B cell (primary cell): ENCODE data around the gene DYRK4. TPM values are rescaled to one million over a fixed set of nuclear protein-coding genes. Genes with fewer than 3 reads are reported as not detected.

Source experiments
- ATAC-seq: fragments of 200-7000 bp; cut with Tn5 transposase; one replicate; pipeline ENCODE4 v1.10.0; 2021; ENCODE audit warnings: low read depth, mild to moderate bottlenecking, moderate number of reproducible peaks, moderate library complexity
- CTCF ChIA-PET: fragments of 350-600 bp; sonication (Branson Sonifier 250); formaldehyde crosslinking; loops from one replicate; lab custom pipeline; 2021; ENCODE audit warnings: antibody characterized with exemption, inconsistent platforms; lab: Charles Lee
- POLR2A ChIA-PET: fragments of 350-600 bp; sonication (Branson Sonifier 250); formaldehyde crosslinking; loops from one replicate; lab custom pipeline; 2021; ENCODE audit warnings: antibody characterized with exemption; lab: Charles Lee
- DNase-seq: peaks from one replicate; pipeline ENCODE4 v3.0.0; 2013
- H2AFZ ChIP-seq: 2 replicates; pipeline ENCODE4 v1.6.1; 2012; ENCODE audit warnings: mild to moderate bottlenecking, low read depth, low read length; ENCODE audit not compliant: insufficient read depth, poor library complexity, severe bottlenecking
- H3K27ac ChIP-seq, 2 donors: 1 replicate in 1 of 2; 2 replicates in 1 of 2; pipeline ENCODE4 v1.5.1; 2012 to 2013; ENCODE audit warnings: low read length in 2 of 2, mild to moderate bottlenecking in 2 of 2, moderate library complexity in 1 of 2
- H3K27me3 ChIP-seq, 4 experiments: fragments of 200-600 bp in 1 of 4; sonication (generic) in 1 of 4; replicated peaks in 1 of 4; 1 replicate in 2 of 4; 2 replicates in 2 of 4; pipeline versions ENCODE4 v1.6.1 to v1.7.0; 2013 to 2016; ENCODE audit warnings: low read length in 3 of 4, mild to moderate bottlenecking in 2 of 4, mixed read lengths in 1 of 4, moderate library complexity in 1 of 4; ENCODE audit not compliant: insufficient read depth in 4 of 4, control insufficient read depth in 3 of 4; ENCODE audit errors: control extremely low read depth in 1 of 4
- H3K36me3 ChIP-seq, 2 experiments: replicated peaks in 1 of 2; 1 replicate in 1 of 2; 2 replicates in 1 of 2; pipeline versions ENCODE4 v1.6.1 to v1.7.1; 2013; ENCODE audit warnings: low read length in 1 of 2; ENCODE audit not compliant: insufficient read depth in 2 of 2, control insufficient read depth in 1 of 2; ENCODE audit errors: control extremely low read depth in 1 of 2, extremely low read depth in 1 of 2
- H3K4me1 ChIP-seq, 2 donors: fragments of 200-600 bp in 1 of 2; sonication (generic) in 1 of 2; 1 replicate in 1 of 2; 2 replicates in 1 of 2; pipeline versions ENCODE4 v1.5.1 to v1.6.1; 2013 to 2017; ENCODE audit warnings: low read length in 2 of 2; ENCODE audit not compliant: control insufficient read depth in 2 of 2, insufficient read depth in 2 of 2
- H3K4me2 ChIP-seq: replicated peaks from 2 replicates; pipeline ENCODE3; 2012; ENCODE audit warnings: mild to moderate bottlenecking, low read depth, low read length; ENCODE audit not compliant: poor library complexity, severe bottlenecking
- H3K4me3 ChIP-seq, 5 experiments: fragments of 200-600 bp in 1 of 5; sonication (generic) in 1 of 5; 1 replicate in 3 of 5; 2 replicates in 2 of 5; pipeline versions ENCODE4 v1.5.1 to v1.7.0; 2011 to 2016; ENCODE audit warnings: low read length in 4 of 5, mild to moderate bottlenecking in 4 of 5, low read depth in 2 of 5, control low read depth in 1 of 5, moderate library complexity in 1 of 5; ENCODE audit not compliant: insufficient read depth in 1 of 5; ENCODE audit errors: control extremely low read depth in 1 of 5, extremely low read depth in 1 of 5
- H3K79me2 ChIP-seq: fragments of 200-600 bp; sonication (generic); one replicate; pipeline ENCODE4 v1.6.0; 2016; ENCODE audit warnings: low read length; ENCODE audit not compliant: control insufficient read depth, insufficient read depth
- H3K9ac ChIP-seq: fragments of 200-600 bp; sonication (generic); 2 replicates; pipeline ENCODE4 v1.6.1; 2017; ENCODE audit warnings: mild to moderate bottlenecking, low read length, moderate library complexity
- H3K9me3 ChIP-seq, 3 donors: one replicate each; pipeline versions ENCODE4 v1.6.1 to v1.7.1; 2013; ENCODE audit warnings: low read length in 2 of 3; ENCODE audit not compliant: control insufficient read depth in 2 of 3, insufficient read depth in 1 of 3; ENCODE audit errors: control extremely low read depth in 1 of 3
- H4K20me1 ChIP-seq: 2 replicates; pipeline ENCODE4 v1.6.0; 2012; ENCODE audit warnings: mild to moderate bottlenecking, low read length; ENCODE audit not compliant: insufficient read depth, control insufficient read depth, poor library complexity, severe bottlenecking
- H3K27ac Mint-ChIP-seq: one replicate; pipeline ENCODE4 v1.8.0; 2021; ENCODE audit warnings: mixed read lengths
- H3K27me3 Mint-ChIP-seq: one replicate; pipeline ENCODE4 v1.8.0; 2021; ENCODE audit warnings: mixed read lengths
- H3K4me1 Mint-ChIP-seq: one replicate; pipeline ENCODE4 v1.8.0; 2021; ENCODE audit warnings: mixed read lengths
- H3K4me3 Mint-ChIP-seq: one replicate; pipeline ENCODE4 v1.8.0; 2021; ENCODE audit warnings: mixed read lengths
- H3K9me3 Mint-ChIP-seq: one replicate; pipeline ENCODE4 v1.8.0; 2022; ENCODE audit warnings: mixed read lengths; ENCODE audit not compliant: insufficient read depth
- CTCF ChIP-seq: fragments of 200-600 bp; IDR thresholded peaks from one replicate; pipeline ENCODE4 v1.8.0; 2022; ENCODE audit warnings: antibody characterized with exemption, mild to moderate bottlenecking
- EZH2 ChIP-seq: IDR thresholded peaks from 2 replicates; pipeline ENCODE4 v1.6.1; 2012; ENCODE audit warnings: borderline replicate concordance, low read depth, mild to moderate bottlenecking, moderate library complexity, low read length; ENCODE audit not compliant: insufficient read depth, poor library complexity, severe bottlenecking
- WGBS: methylation state at CpG from one replicate; pipeline ENCODE4 v1.1.5; 2013; ENCODE audit warnings: missing lambda C conversion rate; ENCODE audit not compliant: insufficient coverage; 5-methylcytosine and 5-hydroxymethylcytosine counted together
- intact Hi-C: fragments of 100-400 bp; cut with micrococcal nuclease; formaldehyde crosslinking; loops from one replicate; pipeline ENCODE4 v1.10.0; 2022
- polyA plus RNA-seq: library from polyadenylated mRNA; depleted of rRNA; stranded (reverse); fragments of >200 nt; gene quantifications from 2 replicates; pipeline ENCODE4 v1.2.3, GENCODE V29; 2012
- total RNA-seq, 2 donors: library from RNA; stranded (reverse); fragments of 120-200 nt in 1 of 2; gene quantifications; 1 replicate in 1 of 2; 2 replicates in 1 of 2; pipeline versions ENCODE4 v1.2.3 to v1.2.4, GENCODE V29; 2013 to 2022

The DYRK4 gene
- total and polyA plus RNA-seq, 2 donors (not counting 1 experiment from before 2014, with no cell fraction given) = 41.3 to 63.3 TPM

GRCh38 chr12:4615667-4616066, 53.7 kb downstream of the DYRK4 start:
- WGBS = 97% methylated on average over 9 of the region's 9 CpGs
- Mint-ChIP-seq H3K9me3 (no peaks in the 10 kb centered on the region), H3K4me1 (no peaks in the 10 kb centered on the region), H3K27ac (no peak overlapping the region), H3K4me3 (no peak overlapping the region), H3K27me3 (no peaks in the 10 kb centered on the region)
- ATAC-seq (no peak), DNase-seq (no peak)
- intact Hi-C loops = no loop called here
- Histone ChIP-seq H3K9ac (no peak overlapping the region), H3K79me2 (no peaks in the 10 kb centered on the region), H3K9me3 (no peaks in the 10 kb centered on the region), H3K4me2 (no peak overlapping the region), H3K4me3 (no peak overlapping the region), H3K36me3 (peaks cover 4 to 47% of the 10 kb centered on the region in 2 experiments), H3K4me1 (no peaks in the 10 kb centered on the region), H3K27me3 (no peaks in the 10 kb centered on the region), H4K20me1 (no peaks in the 10 kb centered on the region), H2AFZ (no peak overlapping the region), H3K27ac (no peak overlapping the region)
- CTCF ChIA-PET = interaction anchor here (2.3 kb wide), 1 partner anchor 11 kb away, joined by 7 read pairs; no protein-coding TSS in a partner anchor
- POLR2A ChIA-PET = no interaction called here
- TF ChIP-seq CTCF (no peak), EZH2 (no peak)

GRCh38 chr12:4621511-4621910, 59.5 kb downstream of the DYRK4 start:
- H3K36me3 ChIP-seq = no peaks in the 10 kb centered on the region
- no peak overlapping the region for H2AFZ ChIP-seq
- WGBS = no CpG with 5 or more reads among the region's 3 CpGs
- ATAC-seq = no peak
- no peak overlapping the region for H3K27ac ChIP-seq
- TF ChIP-seq EZH2 (no peak), CTCF (no peak)
- no peak overlapping the region for H3K9ac ChIP-seq
- no peak for DNase-seq
- H3K27me3 ChIP-seq = no peaks in the 10 kb centered on the region
- no peak overlapping the region for H3K4me2 ChIP-seq
- H3K9me3 ChIP-seq = no peaks in the 10 kb centered on the region
- no peaks in the 10 kb centered on the region for H3K27me3 Mint-ChIP-seq
- POLR2A ChIA-PET = no interaction called here
- H3K4me3 ChIP-seq = no peak overlapping the region
- intact Hi-C loops = no loop called here
- peaks cover 3% of the 10 kb centered on the region for H3K4me1 Mint-ChIP-seq
- H3K9me3 Mint-ChIP-seq = no peaks in the 10 kb centered on the region
- H3K27ac Mint-ChIP-seq = no peak overlapping the region
- no peak overlapping the region for H3K4me3 Mint-ChIP-seq
- H3K4me1 ChIP-seq = no peaks in the 10 kb centered on the region
- H4K20me1 ChIP-seq = no peaks in the 10 kb centered on the region
- CTCF ChIA-PET = interaction anchor here (0.7 to 3.6 kb wide), 5 partner anchors 11 to 402 kb away, joined by 3 to 15 read pairs (median 4); no protein-coding TSS in a partner anchor
- no peaks in the 10 kb centered on the region for H3K79me2 ChIP-seq
